HepG2 (cell line): ENCODE data around the gene PRR36. TPM values are rescaled to one million over a fixed set of nuclear protein-coding genes. Genes with fewer than 3 reads are reported as not detected.
A peak's percentile ranks its signal among the peaks of the same experiment; 100 is the strongest.

ENCODE experiments used
- ATAC-seq: fragments of 200-7000 bp; cut with Tn5 transposase; 3 replicates; pipeline ENCODE4 v1.9.1; 2020; ENCODE audit warnings: mild to moderate bottlenecking, moderate library complexity
- BruUV-seq: library from RNA; stranded (reverse); fragments of 400-500 nt; replicated peaks from 2 replicates; lab custom pipeline; 2021; lab: Mats Ljungman, UMichigan
- CTCF ChIA-PET: fragments of 300-600 bp; formaldehyde crosslinking; extraction: SDS; loops from one replicate; lab custom pipeline; 2021; ENCODE audit warnings: low total read pairs, inconsistent platforms, low intra/inter-chr PET ratio; lab: Yijun Ruan, JAX
- POLR2A ChIA-PET: fragments of 350-600 bp; sonication (Branson Sonifier 250); formaldehyde crosslinking; loops from one replicate; lab custom pipeline; 2020; ENCODE audit warnings: antibody characterized with exemption, inconsistent platforms; lab: Yijun Ruan, JAX
- DNase-seq: peaks from one replicate; pipeline ENCODE4 v3.0.0-alpha.2; 2015; ENCODE audit warnings: low spot score
- FAIRE-seq: peaks from 3 replicates; lab custom pipeline; 2011; peaks lifted over from hg19 to GRCh38; lab: Jason Lieb, UNC
- H2AFZ ChIP-seq: one replicate; pipeline ENCODE4 v1.6.1; 2011; ENCODE audit warnings: low read length, inconsistent platforms
- H3K27ac ChIP-seq: fragments of 300-600 bp; 3 replicates; pipeline ENCODE4 v1.8.0; 2011; ENCODE audit warnings: mixed run types, mild to moderate bottlenecking, mixed read lengths, low read length, inconsistent platforms; ENCODE audit not compliant: insufficient read depth; ENCODE audit errors: extremely low read length
- H3K27me3 ChIP-seq, 2 experiments: fragments of 200-600 bp in 1 of 2; 2 replicates in 1 of 2; 3 replicates in 1 of 2; pipeline versions ENCODE4 v1.6.0 to v1.8.0; 2011; ENCODE audit warnings: low read length in 2 of 2, mild to moderate bottlenecking in 2 of 2, moderate library complexity in 2 of 2, inconsistent platforms in 1 of 2; ENCODE audit not compliant: insufficient read depth in 2 of 2, control insufficient read depth in 1 of 2
- H3K36me3 ChIP-seq, 2 experiments: fragments of 200-600 bp in 1 of 2; replicated peaks in 1 of 2; 2 replicates in 1 of 2; 3 replicates in 1 of 2; pipeline versions ENCODE4 v1.5.1 to v1.8.0; 2011; ENCODE audit warnings: low read length in 2 of 2, inconsistent platforms in 1 of 2; ENCODE audit not compliant: insufficient read depth in 2 of 2, control insufficient read depth in 1 of 2
- H3K4me1 ChIP-seq: 2 replicates; pipeline ENCODE4 v1.5.1; 2012; ENCODE audit warnings: low read length, inconsistent platforms; ENCODE audit not compliant: insufficient read depth
- H3K4me2 ChIP-seq: 2 replicates; pipeline ENCODE4 v1.6.0; 2011; ENCODE audit warnings: low read depth, low read length, inconsistent platforms
- H3K4me3 ChIP-seq, 3 experiments: fragments of 200-600 bp in 1 of 3; sonication (generic), shearing (Covaris generic) in 1 of 3; replicated peaks in 1 of 3; 2 replicates each; pipeline ENCODE4 v1.5.1; 2011 to 2016; ENCODE audit warnings: low read length in 3 of 3, inconsistent platforms in 2 of 3, low read depth in 2 of 3, mild to moderate bottlenecking in 2 of 3, control low read depth in 1 of 3, mixed read lengths in 1 of 3; ENCODE audit not compliant: insufficient read depth in 1 of 3
- H3K79me2 ChIP-seq: one replicate; pipeline ENCODE4 v1.6.1; 2011; ENCODE audit warnings: low read length, inconsistent platforms; ENCODE audit not compliant: insufficient read depth
- H3K9ac ChIP-seq: 2 replicates; pipeline ENCODE4 v1.6.0; 2011; ENCODE audit warnings: mild to moderate bottlenecking, low read depth, low read length, inconsistent platforms; ENCODE audit not compliant: insufficient read depth
- H3K9me3 ChIP-seq: 2 replicates; pipeline ENCODE4 v1.5.1; 2012; ENCODE audit warnings: mild to moderate bottlenecking, low read length
- H4K20me1 ChIP-seq: 2 replicates; pipeline ENCODE4 v1.6.0; 2011; ENCODE audit warnings: inconsistent platforms, mild to moderate bottlenecking, low read length, moderate library complexity; ENCODE audit not compliant: insufficient read depth
- DNMT3B ChIP-seq: conservative IDR thresholded peaks from 2 replicates; pipeline ENCODE4 v1.6.1; 2016; ENCODE audit warnings: missing biosample characterization, control low read depth
- EZH2 ChIP-seq: conservative IDR thresholded peaks from 2 replicates; pipeline ENCODE4 v1.6.1; 2012; ENCODE audit warnings: mild to moderate bottlenecking, low read depth, low read length, moderate library complexity
- FOXM1 ChIP-seq: sonication (generic); formaldehyde crosslinking; IDR thresholded peaks from 2 replicates; pipeline ENCODE4 v1.5.0; 2020; ENCODE audit warnings: missing genetic modification reagents
- HOXA3 ChIP-seq: sonication (generic); formaldehyde crosslinking; IDR thresholded peaks from 2 replicates; pipeline ENCODE4 v1.5.0; 2020; ENCODE audit warnings: missing genetic modification reagents
- MAFG ChIP-seq: sonication (generic); formaldehyde crosslinking; IDR thresholded peaks from 2 replicates; pipeline ENCODE4 v1.5.1; 2020; ENCODE audit warnings: mild to moderate bottlenecking, missing genetic modification reagents
- PHF5A ChIP-seq: IDR thresholded peaks from one replicate; pipeline ENCODE4 v1.6.1; 2018; ENCODE audit warnings: low read depth, missing genetic modification reagents; ENCODE audit not compliant: unreplicated experiment
- RBM22 ChIP-seq: fragments of 200-400 bp; formaldehyde crosslinking; optimal IDR thresholded peaks from 2 replicates; pipeline ENCODE3; 2017; ENCODE audit warnings: mild to moderate bottlenecking, low read length, moderate library complexity
- RFX3 ChIP-seq: IDR thresholded peaks from 2 replicates; pipeline ENCODE4 v1.6.1; 2016; ENCODE audit warnings: missing biosample characterization, missing genetic modification reagents
- TFDP1 ChIP-seq: IDR thresholded peaks from 2 replicates; pipeline ENCODE4 v1.6.1; 2016; ENCODE audit warnings: missing compliant biosample characterization, missing genetic modification reagents, borderline replicate concordance
- YEATS4 ChIP-seq: sonication (generic); formaldehyde crosslinking; IDR thresholded peaks from 2 replicates; pipeline ENCODE4 v1.4.0; 2020; ENCODE audit warnings: missing genetic modification reagents, borderline replicate concordance
- ZBTB8A ChIP-seq: sonication (generic); formaldehyde crosslinking; IDR thresholded peaks from 2 replicates; pipeline ENCODE4 v1.4.0; 2020; ENCODE audit warnings: mild to moderate bottlenecking, low read depth, missing genetic modification reagents, borderline replicate concordance
- ZNF251 ChIP-seq: sonication (generic); formaldehyde crosslinking; IDR thresholded peaks from 2 replicates; pipeline ENCODE4 v1.9.0; 2021; ENCODE audit warnings: mild to moderate bottlenecking, missing genetic modification reagents
- ZNF343 ChIP-seq: sonication (generic); formaldehyde crosslinking; IDR thresholded peaks from 2 replicates; pipeline ENCODE4 v1.4.0; 2020; ENCODE audit warnings: mild to moderate bottlenecking, missing genetic modification reagents
- ZNF367 ChIP-seq: sonication (generic); formaldehyde crosslinking; IDR thresholded peaks from 2 replicates; pipeline ENCODE4 v1.4.0; 2020; ENCODE audit warnings: missing genetic modification reagents, borderline replicate concordance
- ZNF605 ChIP-seq: sonication (generic); formaldehyde crosslinking; IDR thresholded peaks from 2 replicates; pipeline ENCODE4 v1.8.0; 2022; ENCODE audit warnings: mild to moderate bottlenecking, missing genetic modification reagents
- WGBS: methylation state at CpG from one replicate; pipeline ENCODE4 v1.1.6; 2017; ENCODE audit warnings: low lambda C conversion rate; 5-methylcytosine and 5-hydroxymethylcytosine counted together
- in situ Hi-C: cut with HindIII; loops from 2 replicates; pipeline ENCODE4 v1.10.0; 2017; ENCODE audit warnings: low pct_unique_long_range_greater_than_20kb; ENCODE audit not compliant: extremely low pct_ligation_motif_present
- intact Hi-C: fragments of 100-400 bp; cut with micrococcal nuclease; formaldehyde crosslinking; loops from one replicate; pipeline ENCODE4 v1.10.0; 2022; ENCODE audit not compliant: unreplicated experiment
- polyA plus RNA-seq, 8 experiments: library from polyadenylated mRNA; depleted of rRNA in 3 of 8; stranded (reverse) in 7 of 8; unstranded in 1 of 8; fragments of >200 nt; fragmentation: Illumina TruSeq in 4 of 8; extraction: Trizol in 4 of 8; gene quantifications; 2 replicates each; pipeline versions ENCODE4 v1.2.1 to v1.2.3, GENCODE V29; 2011 to 2016; ENCODE audit warnings: low read depth in 4 of 8, missing spikeins in 1 of 8, mixed read lengths in 1 of 8; ENCODE audit not compliant: insufficient read depth in 1 of 8
- total RNA-seq, 5 experiments: library from RNA; depleted of rRNA; stranded (reverse); fragments of >200 nt; fragmentation: Illumina TruSeq; extraction: Trizol; gene quantifications; 2 replicates each; pipeline ENCODE4 v1.2.3, GENCODE V29; 2016; ENCODE audit warnings: low read depth in 1 of 5
- TF ChIP-seq, protein P1 (sequence below): sonication (generic); formaldehyde crosslinking; IDR thresholded peaks from 2 replicates; pipeline ENCODE4 v1.4.0; 2020; ENCODE audit warnings: missing genetic modification reagents, borderline replicate concordance
- TF ChIP-seq, protein P2 (sequence below): sonication (generic); formaldehyde crosslinking; conservative IDR thresholded peaks from 2 replicates; pipeline ENCODE4 v1.8.0; 2022; ENCODE audit warnings: missing genetic modification reagents

Gene PRR36
- total and polyA plus RNA-seq, 2 of the 13 experiments (the other 11 are each of a cell fraction or from before 2014, with no cell fraction given) = 0.07 to 0.17 TPM

DNA sequence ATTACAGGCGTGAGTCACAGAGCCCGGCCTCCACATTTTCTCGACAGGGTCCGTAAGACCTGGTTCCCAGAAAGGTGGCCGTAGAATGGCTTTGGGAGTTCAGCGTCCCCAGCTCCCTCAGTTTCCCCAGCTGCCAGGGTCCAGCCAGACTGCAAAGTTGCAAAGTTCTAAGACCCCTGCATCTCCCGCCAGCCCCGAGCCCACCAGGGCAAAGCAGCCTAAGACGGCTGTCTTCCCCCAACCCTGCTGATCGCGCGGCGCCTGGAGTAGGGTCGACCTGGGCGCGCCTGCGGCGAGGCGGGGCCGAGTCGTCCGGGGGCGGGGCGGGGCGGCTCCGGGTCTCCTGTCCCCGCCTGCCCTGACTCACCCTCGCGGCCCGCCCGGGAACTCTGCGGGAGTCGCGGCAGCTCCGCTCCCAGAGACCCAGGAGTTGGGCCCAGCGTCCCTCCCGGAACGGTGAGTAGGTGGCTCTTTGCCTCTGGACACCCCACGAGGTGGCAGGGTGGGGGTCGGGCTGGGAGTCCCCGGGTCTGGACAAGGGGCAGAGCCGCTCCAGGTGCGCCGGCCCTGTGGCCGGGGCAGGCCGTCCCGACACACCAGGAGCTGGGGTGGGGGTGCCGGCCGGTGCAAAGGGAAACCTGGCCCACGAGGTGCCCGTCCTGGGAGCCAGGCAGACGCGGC, 14.1 kb upstream of the PRR36 start, which contains the start of gene LRRC8E (continued):
- TF ChIP-seq TFDP1 (CRISPR knock-in tag) = no peak
- no peak for TF ChIP-seq MAFG
- no peak for TF ChIP-seq ZBTB8A (CRISPR knock-in tag)
- TF ChIP-seq PHF5A (CRISPR knock-in tag) = no peak
- TF ChIP-seq ZNF251 (CRISPR knock-in tag) = no peak
- no peak for TF ChIP-seq RFX3
- TF ChIP-seq ZNF343 (CRISPR knock-in tag) = no peak
- no peak for TF ChIP-seq FOXM1 (CRISPR knock-in tag)
- no peak for TF ChIP-seq EZH2
- TF ChIP-seq DNMT3B = no peak

DNA sequence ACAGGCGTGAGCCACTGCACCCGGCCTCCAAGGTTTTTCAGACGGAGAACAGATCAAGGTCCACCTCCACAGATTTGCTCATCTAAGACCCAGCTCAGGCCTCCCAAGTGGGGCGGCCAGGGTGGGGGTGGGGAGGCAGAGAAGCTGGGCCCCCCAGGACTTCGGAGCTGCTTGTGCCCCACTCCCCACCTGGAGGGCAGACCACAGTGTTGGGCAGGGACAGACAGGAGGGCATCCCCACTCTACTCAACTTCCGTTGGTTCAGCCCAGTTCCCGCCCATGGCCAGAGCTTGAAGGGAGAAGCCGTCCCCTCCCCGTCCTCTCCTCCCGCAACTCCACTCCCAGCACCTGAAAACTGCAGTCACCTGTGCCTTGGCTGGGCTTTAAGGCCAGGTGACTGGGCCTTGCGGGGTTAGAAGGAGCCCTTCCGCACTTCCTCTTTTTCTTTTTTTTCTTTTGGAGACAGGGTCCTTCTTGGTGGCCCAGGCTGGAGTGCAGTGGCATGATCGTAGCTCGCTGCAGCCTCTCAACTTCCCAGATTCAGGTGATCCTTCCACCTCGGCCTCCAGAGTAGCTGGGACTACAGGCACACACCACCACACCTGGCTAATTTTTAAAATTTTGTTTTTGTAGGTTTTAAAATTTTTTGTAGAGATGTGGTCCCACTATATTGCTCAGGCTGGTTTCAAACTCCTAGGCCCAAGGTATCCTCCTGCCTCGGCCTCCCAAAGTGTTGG, 13.4 kb upstream of the PRR36 start:
- 5% methylated on average over 10 of the region's 16 CpGs for WGBS
- H3K79me2 ChIP-seq = peaks cover 7% of the 10 kb centered on the region
- no TSS peak for BruUV-seq
- no peaks in the 10 kb centered on the region for H3K9me3 ChIP-seq
- in situ Hi-C loops (no loop called here), intact Hi-C loops (no loop called here)
- H2AFZ ChIP-seq = no peak overlapping the region
- H3K4me1 ChIP-seq = peaks cover 59% of the 10 kb centered on the region
- FAIRE-seq (peak; percentile 36), ATAC-seq (peak; percentile 72), DNase-seq (no peak)
- POLR2A ChIA-PET = interaction anchor here (0.7 to 8.1 kb wide), 13 partner anchors 8 to 56 kb away, joined by 3 to 75 read pairs (median 6); partner anchors contain the start of genes MAP2K7, PRR36, SNAPC2 and TGFBR3L
- H3K27me3 ChIP-seq = no peaks in the 10 kb centered on the region; a peak in 1 of 5 replicates
- peak overlapping the region; percentile 82 to 93 (median 90) for H3K4me3 ChIP-seq
- H4K20me1 ChIP-seq = no peaks in the 10 kb centered on the region
- no peaks in the 10 kb centered on the region for H3K36me3 ChIP-seq
- H3K27ac ChIP-seq = peak overlapping the region; percentile 58
- peak overlapping the region; percentile 86; the same call in 1 of the 2 replicates for H3K9ac ChIP-seq
- CTCF ChIA-PET = no interaction called here
- H3K4me2 ChIP-seq = peak overlapping the region; percentile 88
- TF ChIP-seq, protein P1, sequence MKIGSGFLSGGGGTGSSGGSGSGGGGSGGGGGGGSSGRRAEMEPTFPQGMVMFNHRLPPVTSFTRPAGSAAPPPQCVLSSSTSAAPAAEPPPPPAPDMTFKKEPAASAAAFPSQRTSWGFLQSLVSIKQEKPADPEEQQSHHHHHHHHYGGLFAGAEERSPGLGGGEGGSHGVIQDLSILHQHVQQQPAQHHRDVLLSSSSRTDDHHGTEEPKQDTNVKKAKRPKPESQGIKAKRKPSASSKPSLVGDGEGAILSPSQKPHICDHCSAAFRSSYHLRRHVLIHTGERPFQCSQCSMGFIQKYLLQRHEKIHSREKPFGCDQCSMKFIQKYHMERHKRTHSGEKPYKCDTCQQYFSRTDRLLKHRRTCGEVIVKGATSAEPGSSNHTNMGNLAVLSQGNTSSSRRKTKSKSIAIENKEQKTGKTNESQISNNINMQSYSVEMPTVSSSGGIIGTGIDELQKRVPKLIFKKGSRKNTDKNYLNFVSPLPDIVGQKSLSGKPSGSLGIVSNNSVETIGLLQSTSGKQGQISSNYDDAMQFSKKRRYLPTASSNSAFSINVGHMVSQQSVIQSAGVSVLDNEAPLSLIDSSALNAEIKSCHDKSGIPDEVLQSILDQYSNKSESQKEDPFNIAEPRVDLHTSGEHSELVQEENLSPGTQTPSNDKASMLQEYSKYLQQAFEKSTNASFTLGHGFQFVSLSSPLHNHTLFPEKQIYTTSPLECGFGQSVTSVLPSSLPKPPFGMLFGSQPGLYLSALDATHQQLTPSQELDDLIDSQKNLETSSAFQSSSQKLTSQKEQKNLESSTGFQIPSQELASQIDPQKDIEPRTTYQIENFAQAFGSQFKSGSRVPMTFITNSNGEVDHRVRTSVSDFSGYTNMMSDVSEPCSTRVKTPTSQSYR (CRISPR knock-in tag) = 0 out of 2 replicates have a peak, but pooled peaks have one; percentile 61
- TF ChIP-seq, protein P2, sequence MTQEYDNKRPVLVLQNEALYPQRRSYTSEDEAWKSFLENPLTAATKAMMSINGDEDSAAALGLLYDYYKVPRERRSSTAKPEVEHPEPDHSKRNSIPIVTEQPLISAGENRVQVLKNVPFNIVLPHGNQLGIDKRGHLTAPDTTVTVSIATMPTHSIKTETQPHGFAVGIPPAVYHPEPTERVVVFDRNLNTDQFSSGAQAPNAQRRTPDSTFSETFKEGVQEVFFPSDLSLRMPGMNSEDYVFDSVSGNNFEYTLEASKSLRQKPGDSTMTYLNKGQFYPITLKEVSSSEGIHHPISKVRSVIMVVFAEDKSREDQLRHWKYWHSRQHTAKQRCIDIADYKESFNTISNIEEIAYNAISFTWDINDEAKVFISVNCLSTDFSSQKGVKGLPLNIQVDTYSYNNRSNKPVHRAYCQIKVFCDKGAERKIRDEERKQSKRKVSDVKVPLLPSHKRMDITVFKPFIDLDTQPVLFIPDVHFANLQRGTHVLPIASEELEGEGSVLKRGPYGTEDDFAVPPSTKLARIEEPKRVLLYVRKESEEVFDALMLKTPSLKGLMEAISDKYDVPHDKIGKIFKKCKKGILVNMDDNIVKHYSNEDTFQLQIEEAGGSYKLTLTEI (CRISPR knock-in tag) = no peak
- TF ChIP-seq RBM22 = no peak
- TF ChIP-seq YEATS4 (CRISPR knock-in tag) = peak; percentile 39; the same call in 1 of the 2 replicates
- 0 out of 2 replicates have a peak, but pooled peaks have one; percentile 3 for TF ChIP-seq ZNF605
- 0 out of 2 replicates have a peak, but pooled peaks have one; percentile 31 for TF ChIP-seq HOXA3 (CRISPR knock-in tag)
- 0 out of 2 replicates have a peak, but pooled peaks have one; percentile 22 for TF ChIP-seq ZNF367 (CRISPR knock-in tag)
